Skeletal muscle satellite cell (primary cell): ENCODE data around the gene NGF.

Source experiments
- H3K27me3 ChIP-seq: 2 replicates; pipeline ENCODE4 v1.7.0; 2013; ENCODE audit warnings: low read length; ENCODE audit not compliant: control insufficient read depth, insufficient read depth
- H3K36me3 ChIP-seq: 2 replicates; pipeline ENCODE4 v1.7.0; 2013; ENCODE audit warnings: mild to moderate bottlenecking, control low read depth, low read length; ENCODE audit not compliant: insufficient read depth
- H3K4me1 ChIP-seq: 2 replicates; pipeline ENCODE4 v1.7.0; 2013; ENCODE audit warnings: low read length; ENCODE audit not compliant: control insufficient read depth, insufficient read depth
- H3K4me2 ChIP-seq: 2 replicates; pipeline ENCODE4 v1.7.0; 2013; ENCODE audit warnings: mild to moderate bottlenecking, low read length
- H3K4me3 ChIP-seq: 2 replicates; pipeline ENCODE4 v1.7.0; 2013; ENCODE audit warnings: low read length
- H3K9ac ChIP-seq: 2 replicates; pipeline ENCODE4 v1.7.0; 2013; ENCODE audit warnings: mild to moderate bottlenecking, low read depth, low read length, moderate library complexity
- H3K9me3 ChIP-seq: replicated peaks from 2 replicates; pipeline ENCODE4 v1.7.0; 2013; ENCODE audit warnings: mild to moderate bottlenecking, control low read depth, low read length

NGF gene

GRCh38 chr1:115306146-115306545 lies 31.9 kb downstream of the NGF start:
- Histone ChIP-seq H3K4me3 (no peak overlapping the region), H3K9ac (no peak overlapping the region)

GRCh38 chr1:115303364-115303763 lies 34.7 kb downstream of the NGF start:
- no peaks in the 10 kb centered on the region for H3K9me3 ChIP-seq
- H3K4me1 ChIP-seq: peaks cover 30% of the 10 kb centered on the region
- no peak overlapping the region for H3K4me2 ChIP-seq
- no peak overlapping the region for H3K4me3 ChIP-seq
- no peaks in the 10 kb centered on the region for H3K27me3 ChIP-seq
- no peak overlapping the region for H3K9ac ChIP-seq
- H3K36me3 ChIP-seq: no peaks in the 10 kb centered on the region

More at GRCh38 chr1:115306146-115306545, 31.9 kb downstream of the NGF start:
- H3K4me1 ChIP-seq: peaks cover 16% of the 10 kb centered on the region
- H3K27me3 ChIP-seq: no peaks in the 10 kb centered on the region
- no peak overlapping the region for H3K4me2 ChIP-seq
- H3K9me3 ChIP-seq: no peaks in the 10 kb centered on the region
- no peaks in the 10 kb centered on the region for H3K36me3 ChIP-seq

GRCh38 chr1:115302390-115302961 lies 35.6 kb downstream of the NGF start:
- no peaks in the 10 kb centered on the region for H3K36me3 ChIP-seq
- peaks cover 30% of the 10 kb centered on the region for H3K4me1 ChIP-seq
- no peak overlapping the region for H3K9ac ChIP-seq
- H3K27me3 ChIP-seq: no peaks in the 10 kb centered on the region
- H3K4me3 ChIP-seq: no peak overlapping the region
- H3K9me3 ChIP-seq: no peaks in the 10 kb centered on the region
- H3K4me2 ChIP-seq: peak overlapping the region; percentile 48

GRCh38 chr1:115301438-115302020 lies 36.5 kb downstream of the NGF start:
- no peak overlapping the region for H3K9ac ChIP-seq
- H3K4me3 ChIP-seq: no peak overlapping the region
- no peaks in the 10 kb centered on the region for H3K36me3 ChIP-seq
- H3K9me3 ChIP-seq: no peaks in the 10 kb centered on the region
- no peaks in the 10 kb centered on the region for H3K27me3 ChIP-seq
- H3K4me2 ChIP-seq: peak overlapping the region; percentile 37
- H3K4me1 ChIP-seq: peaks cover 30% of the 10 kb centered on the region

- no peaks in the 10 kb centered on the region for H3K36me3 ChIP-seq
- H3K4me2 ChIP-seq: peak overlapping the region; percentile 37
- no peak overlapping the region for H3K9ac ChIP-seq
- no peaks in the 10 kb centered on the region for H3K27me3 ChIP-seq
- H3K9me3 ChIP-seq: no peaks in the 10 kb centered on the region
- H3K4me3 ChIP-seq: peak overlapping the region; percentile 21
- peaks cover 30% of the 10 kb centered on the region for H3K4me1 ChIP-seq
Observed at GRCh38 chr1:115300087-115300876, 37.8 kb downstream of the NGF start.

GRCh38 chr1:115299266-115299665 lies 38.8 kb downstream of the NGF start:
- Histone ChIP-seq H3K9me3 (no peaks in the 10 kb centered on the region), H3K27me3 (no peaks in the 10 kb centered on the region), H3K9ac (no peak overlapping the region), H3K36me3 (no peaks in the 10 kb centered on the region), H3K4me3 (no peak overlapping the region), H3K4me2 (no peak overlapping the region), H3K4me1 (peaks cover 30% of the 10 kb centered on the region)

- Histone ChIP-seq H3K4me1 (peaks cover 22% of the 10 kb centered on the region), H3K36me3 (no peaks in the 10 kb centered on the region), H3K9ac (no peak overlapping the region), H3K4me3 (no peak overlapping the region), H3K4me2 (no peak overlapping the region), H3K27me3 (no peaks in the 10 kb centered on the region), H3K9me3 (no peaks in the 10 kb centered on the region)
Observed at GRCh38 chr1:115296981-115297380, 41.1 kb downstream of the NGF start.

GRCh38 chr1:115295904-115296696 lies 41.9 kb downstream of the NGF start:
- Histone ChIP-seq H3K9me3 (no peaks in the 10 kb centered on the region), H3K36me3 (no peaks in the 10 kb centered on the region), H3K4me2 (no peak overlapping the region), H3K9ac (no peak overlapping the region), H3K27me3 (no peaks in the 10 kb centered on the region), H3K4me3 (no peak overlapping the region), H3K4me1 (peaks cover 14% of the 10 kb centered on the region)

GRCh38 chr1:115293899-115294298 lies 44.1 kb downstream of the NGF start:
- Histone ChIP-seq H3K4me2 (no peak overlapping the region), H3K9ac (no peak overlapping the region), H3K4me3 (no peak overlapping the region), H3K27me3 (no peaks in the 10 kb centered on the region), H3K36me3 (no peaks in the 10 kb centered on the region), H3K9me3 (no peaks in the 10 kb centered on the region), H3K4me1 (no peaks in the 10 kb centered on the region)

GRCh38 chr1:115293006-115293405 lies 45.0 kb downstream of the NGF start:
- no peaks in the 10 kb centered on the region for H3K27me3 ChIP-seq
- H3K9ac ChIP-seq: no peak overlapping the region
- no peak overlapping the region for H3K4me2 ChIP-seq
- no peaks in the 10 kb centered on the region for H3K4me1 ChIP-seq
- H3K36me3 ChIP-seq: no peaks in the 10 kb centered on the region
- no peaks in the 10 kb centered on the region for H3K9me3 ChIP-seq
- H3K4me3 ChIP-seq: no peak overlapping the region

- H3K36me3 ChIP-seq: no peaks in the 10 kb centered on the region
- H3K4me3 ChIP-seq: no peak overlapping the region
- no peak overlapping the region for H3K9ac ChIP-seq
- H3K4me1 ChIP-seq: no peaks in the 10 kb centered on the region
- H3K27me3 ChIP-seq: no peaks in the 10 kb centered on the region
- H3K9me3 ChIP-seq: no peaks in the 10 kb centered on the region
- no peak overlapping the region for H3K4me2 ChIP-seq
Observed at GRCh38 chr1:115291741-115292140, 46.3 kb downstream of the NGF start.
